IMR-90 (cell line): ENCODE measurements around the gene MYADM. TPM values are rescaled to one million over a fixed set of nuclear protein-coding genes. Genes with fewer than 3 reads are reported as not detected.

Source experiments
- ATAC-seq: fragments of 200-7000 bp; cut with Tn5 transposase; 2 replicates; pipeline ENCODE4 v1.9.1; 2020; ENCODE audit warnings: low read depth, mild to moderate bottlenecking, moderate library complexity
- BruUV-seq: library from RNA; stranded (reverse); fragments of 400-500 nt; replicated peaks from 2 replicates; lab custom pipeline; 2021; lab: Mats Ljungman, UMichigan
- CTCF ChIA-PET: fragments of 300-600 bp; formaldehyde crosslinking; extraction: SDS; loops from one replicate; lab custom pipeline; 2021; ENCODE audit warnings: antibody characterized with exemption; lab: Yijun Ruan, JAX
- POLR2A ChIA-PET: fragments of 300-600 bp; sonication (Branson Sonifier 250); formaldehyde crosslinking; loops from one replicate; lab custom pipeline; 2022; ENCODE audit warnings: antibody characterized with exemption; ENCODE audit not compliant: unreplicated experiment; lab: Charles Lee
- DNase-seq: peaks from one replicate; pipeline ENCODE4 v3.0.0; 2013
- H2AFZ ChIP-seq: replicated peaks from 2 replicates; pipeline ENCODE3; 2013; ENCODE audit warnings: low read length, mild to moderate bottlenecking; ENCODE audit not compliant: poor library complexity
- H2AK5ac ChIP-seq: 2 replicates; pipeline ENCODE4 v1.6.1; 2013; ENCODE audit warnings: low read depth, low read length, inconsistent platforms
- H2AK9ac ChIP-seq: replicated peaks from 2 replicates; pipeline ENCODE3; 2013; ENCODE audit warnings: mild to moderate bottlenecking, low read depth, low read length, moderate library complexity; ENCODE audit not compliant: poor library complexity
- H2BK120ac ChIP-seq: 2 replicates; pipeline ENCODE4 v1.6.1; 2013; ENCODE audit warnings: low read depth, low read length, inconsistent platforms
- H2BK15ac ChIP-seq: 3 replicates; pipeline ENCODE4 v1.6.1; 2013; ENCODE audit warnings: low read depth, low read length, inconsistent platforms
- H2BK20ac ChIP-seq: 2 replicates; pipeline ENCODE4 v1.6.1; 2013; ENCODE audit warnings: low read depth, mild to moderate bottlenecking, inconsistent platforms, low read length, moderate library complexity
- H2BK5ac ChIP-seq: 2 replicates; pipeline ENCODE4 v1.6.1; 2013; ENCODE audit warnings: mild to moderate bottlenecking, low read depth, low read length, inconsistent platforms; ENCODE audit not compliant: poor library complexity, severe bottlenecking
- H3K14ac ChIP-seq: replicated peaks from 2 replicates; pipeline ENCODE4 v1.6.1; 2013; ENCODE audit warnings: low read depth, low read length, inconsistent platforms
- H3K18ac ChIP-seq: 2 replicates; pipeline ENCODE4 v1.6.1; 2013; ENCODE audit warnings: low read depth, low read length, control low read depth
- H3K23ac ChIP-seq: 2 replicates; pipeline ENCODE4 v1.6.1; 2013; ENCODE audit warnings: low read depth, low read length, inconsistent platforms
- H3K27ac ChIP-seq: 2 replicates; pipeline ENCODE4 v1.5.1; 2013; ENCODE audit warnings: mild to moderate bottlenecking, control low read depth, low read length; ENCODE audit not compliant: insufficient read depth
- H3K27me3 ChIP-seq: 2 replicates; pipeline ENCODE4 v1.6.1; 2013; ENCODE audit warnings: low read length; ENCODE audit not compliant: control insufficient read depth, insufficient read depth
- H3K36me3 ChIP-seq: 2 replicates; pipeline ENCODE4 v1.6.1; 2013; ENCODE audit warnings: low read length, mixed read lengths; ENCODE audit not compliant: control insufficient read depth, insufficient read depth
- H3K4ac ChIP-seq: 2 replicates; pipeline ENCODE4 v1.6.1; 2013; ENCODE audit warnings: low read depth, low read length, inconsistent platforms
- H3K4me1 ChIP-seq: 2 replicates; pipeline ENCODE4 v1.6.1; 2013; ENCODE audit warnings: low read length, mixed read lengths; ENCODE audit not compliant: control insufficient read depth, insufficient read depth
- H3K4me2 ChIP-seq: 2 replicates; pipeline ENCODE4 v1.6.1; 2013; ENCODE audit warnings: low read depth, mild to moderate bottlenecking, control low read depth, low read length, moderate library complexity
- H3K4me3 ChIP-seq: 2 replicates; pipeline ENCODE4 v1.5.1; 2013; ENCODE audit warnings: low read depth, mild to moderate bottlenecking, control low read depth, low read length, moderate library complexity; ENCODE audit not compliant: insufficient read depth
- H3K56ac ChIP-seq: 2 replicates; pipeline ENCODE4 v1.6.1; 2013; ENCODE audit warnings: low read length, inconsistent platforms; ENCODE audit not compliant: insufficient read depth; ENCODE audit errors: extremely low read depth
- H3K79me1 ChIP-seq, 2 experiments: 2 replicates each; pipeline ENCODE4 v1.6.1; 2013; ENCODE audit warnings: low read length in 2 of 2, inconsistent platforms in 1 of 2, low read depth in 1 of 2
- H3K9ac ChIP-seq: 2 replicates; pipeline ENCODE4 v1.6.1; 2013; ENCODE audit warnings: low read depth, low read length, control low read depth
- H3K9me1 ChIP-seq: 2 replicates; pipeline ENCODE4 v1.6.1; 2013; ENCODE audit warnings: low read length, inconsistent platforms; ENCODE audit not compliant: insufficient read depth
- H3K9me3 ChIP-seq: 2 replicates; pipeline ENCODE4 v1.6.1; 2013; ENCODE audit warnings: low read length; ENCODE audit not compliant: control insufficient read depth, insufficient read depth
- H4K20me1 ChIP-seq: 2 replicates; pipeline ENCODE4 v1.6.1; 2013; ENCODE audit warnings: low read length, inconsistent platforms; ENCODE audit not compliant: insufficient read depth
- H4K5ac ChIP-seq: 2 replicates; pipeline ENCODE4 v1.6.1; 2013; ENCODE audit warnings: mild to moderate bottlenecking, low read depth, low read length, control low read depth
- H4K8ac ChIP-seq, 2 experiments: 2 replicates each; pipeline ENCODE4 v1.6.1; 2013; ENCODE audit warnings: low read depth in 2 of 2, low read length in 2 of 2, control low read depth in 1 of 2, inconsistent platforms in 1 of 2
- H4K91ac ChIP-seq: 2 replicates; pipeline ENCODE4 v1.6.1; 2013; ENCODE audit warnings: low read depth, low read length, inconsistent platforms; ENCODE audit not compliant: insufficient read depth
- BHLHE40 ChIP-seq: fragments of 150-350 bp; IDR thresholded peaks from 2 replicates; pipeline ENCODE4 v1.6.1; 2016; ENCODE audit warnings: mild to moderate bottlenecking, low read depth, low read length
- MAZ ChIP-seq: IDR thresholded peaks from 2 replicates; pipeline ENCODE4 v1.6.1; 2012; ENCODE audit warnings: low read depth, mild to moderate bottlenecking, low read length, improper control_type of control experiment, moderate library complexity, borderline replicate concordance
- NFE2L2 ChIP-seq: fragments of 150-350 bp; IDR thresholded peaks from 2 replicates; pipeline ENCODE4 v1.6.1; 2016; ENCODE audit warnings: low read depth, mild to moderate bottlenecking, low read length
- POLR2A ChIP-seq: IDR thresholded peaks from 2 replicates; pipeline ENCODE4 v1.6.1; 2012; ENCODE audit warnings: mild to moderate bottlenecking, low read depth, low read length
- WGBS, 2 experiments: methylation state at CpG; one replicate each; pipeline versions ENCODE4 v1.1.5 to v1.1.7; 2013; ENCODE audit warnings: missing lambda C conversion rate in 2 of 2; ENCODE audit not compliant: insufficient read length in 1 of 2; ENCODE audit errors: extremely low coverage in 2 of 2; 5-methylcytosine and 5-hydroxymethylcytosine counted together
- dilution Hi-C: fragments of 300-500 bp; cut with HindIII; formaldehyde crosslinking; loops from one replicate; pipeline ENCODE4 v1.14.3; 2018; ENCODE audit warnings: low sequenced_read_pairs; ENCODE audit not compliant: unreplicated experiment
- in situ Hi-C: fragments of 300-500 bp; cut with MboI; formaldehyde crosslinking; loops from 3 replicates; pipeline ENCODE4 v1.14.3; 2019; ENCODE audit warnings: low sequenced_read_pairs, inconsistent platforms, mixed read lengths
- intact Hi-C: fragments of 100-400 bp; cut with micrococcal nuclease; formaldehyde crosslinking; loops from 2 replicates; pipeline ENCODE4 v1.10.0; 2022
- polyA plus RNA-seq, 3 experiments: library from polyadenylated mRNA; depleted of rRNA; stranded (reverse); fragments of >200 nt; gene quantifications; 2 replicates each; pipeline ENCODE4 v1.2.3, GENCODE V29; 2012; ENCODE audit warnings: low replicate concordance in 1 of 3
- total RNA-seq: library from RNA; depleted of rRNA; stranded (reverse); fragments of >200 nt; gene quantifications from 2 replicates; pipeline ENCODE4 v1.2.3, GENCODE V29; 2012
- TF ChIP-seq, protein P1 (sequence below): fragments of 150-350 bp; IDR thresholded peaks from 2 replicates; pipeline ENCODE4 v1.6.1; 2016; ENCODE audit warnings: low read depth, mild to moderate bottlenecking, low read length, moderate library complexity, borderline replicate concordance

Gene MYADM
- total and polyA plus RNA-seq, 2 of the 4 experiments (the other 2 are of a cell fraction) = 4.8 to 96.1 TPM

DNA sequence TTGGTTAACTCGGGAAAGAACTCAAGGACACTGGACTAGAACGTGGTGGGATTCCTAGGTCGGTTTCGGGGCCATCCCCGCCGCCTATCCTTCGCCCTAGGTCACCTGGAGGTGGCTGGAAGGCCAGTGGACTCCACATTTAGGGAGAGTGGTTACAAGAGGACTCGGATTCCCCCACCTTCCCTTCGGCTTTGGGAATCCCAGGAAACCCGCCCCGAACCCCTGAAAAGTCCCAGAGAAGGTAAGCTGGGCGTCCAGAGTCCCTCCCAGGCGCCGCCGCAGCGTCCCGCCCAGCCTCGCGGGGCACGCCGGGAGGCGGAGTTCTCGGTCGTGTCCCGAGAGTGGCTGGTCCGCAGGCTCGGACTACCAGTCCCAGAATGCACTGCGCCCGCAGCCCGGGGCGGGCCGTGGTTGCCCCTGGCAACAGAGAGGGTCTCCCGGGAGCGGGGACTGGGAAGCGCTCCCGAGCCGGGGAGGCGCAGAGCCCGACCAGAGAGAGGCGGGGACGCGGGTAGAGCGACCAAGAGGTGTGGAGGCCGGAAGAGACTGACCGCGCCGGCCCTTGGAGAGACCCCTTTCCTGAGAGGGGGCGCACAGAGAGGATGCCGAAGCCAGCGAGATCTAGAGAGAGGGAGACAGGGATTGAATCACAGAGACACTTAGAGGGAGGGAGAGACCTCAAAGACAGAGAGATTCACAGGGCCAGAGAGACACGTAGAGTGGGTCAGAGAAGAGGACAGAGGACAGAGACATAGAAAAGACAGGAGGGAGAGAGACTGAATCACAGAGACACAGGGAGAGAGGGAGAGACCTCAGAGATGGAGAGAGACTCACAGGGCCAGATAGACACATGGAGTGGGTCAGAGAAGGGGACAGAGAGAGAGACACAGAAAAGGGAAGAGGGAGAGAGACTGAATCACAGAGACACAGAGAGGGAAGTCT, 11.7 kb downstream of the MYADM start:
- in situ Hi-C loops = loop anchor here (10.0 kb wide), 2 partner anchors 145 to 575 kb away; no protein-coding TSS in a partner anchor
- H3K27ac ChIP-seq = peak overlapping the region; percentile 68
- H3K9ac ChIP-seq = peak overlapping the region; percentile 77

More for the DNA sequence above, 11.7 kb downstream of the MYADM start:
- Histone ChIP-seq H3K4me3 (peak overlapping the region; percentile 80), H3K14ac (peak overlapping the region; percentile 95), H3K18ac (peak overlapping the region; percentile 30), H4K91ac (peak overlapping the region; percentile 63), H2AK5ac (peak overlapping the region; percentile 62; the same call in 1 of the 2 replicates), H2AFZ (peak overlapping the region; percentile 99), H3K27me3 (peaks cover 34% of the 10 kb centered on the region), H4K5ac (peak overlapping the region; percentile 81), H3K9me1 (peaks cover 4% of the 10 kb centered on the region), H3K4ac (peak overlapping the region; percentile 87), H2BK120ac (peak overlapping the region; percentile 59; the same call in 1 of the 2 replicates), H3K79me1 (peaks cover 8 to 19% of the 10 kb centered on the region in 2 experiments), H3K56ac (peak overlapping the region; percentile 45), H3K9me3 (no peaks in the 10 kb centered on the region), H2BK15ac (peak overlapping the region; percentile 59; the same call in 1 of the 3 replicates), H3K23ac (peak overlapping the region; percentile 70), H2BK20ac (no peak overlapping the region), H2AK9ac (peak overlapping the region; percentile 46), H4K20me1 (peaks cover 25% of the 10 kb centered on the region), H3K4me2 (peak overlapping the region; percentile 98), H4K8ac (peak overlapping the region; percentile 95 to 99), H3K4me1 (peaks cover 5% of the 10 kb centered on the region), H2BK5ac (no peak overlapping the region), H3K36me3 (peaks cover 17% of the 10 kb centered on the region)
- POLR2A ChIA-PET = no interaction called here
- CTCF ChIA-PET = no interaction called here
- dilution Hi-C loops = no loop called here
- ATAC-seq (peak; percentile 98), DNase-seq (peak; percentile 83)
- 1% methylated on average over 24 of the region's 51 CpGs; no CpG with 5 or more reads in 1 of the 2 experiments for WGBS, 2 experiments
- BruUV-seq = no TSS peak
- TF ChIP-seq BHLHE40 (no peak), POLR2A (peak; percentile 76), MAZ (peak; percentile 82), NFE2L2 (no peak)
- TF ChIP-seq, protein P1, sequence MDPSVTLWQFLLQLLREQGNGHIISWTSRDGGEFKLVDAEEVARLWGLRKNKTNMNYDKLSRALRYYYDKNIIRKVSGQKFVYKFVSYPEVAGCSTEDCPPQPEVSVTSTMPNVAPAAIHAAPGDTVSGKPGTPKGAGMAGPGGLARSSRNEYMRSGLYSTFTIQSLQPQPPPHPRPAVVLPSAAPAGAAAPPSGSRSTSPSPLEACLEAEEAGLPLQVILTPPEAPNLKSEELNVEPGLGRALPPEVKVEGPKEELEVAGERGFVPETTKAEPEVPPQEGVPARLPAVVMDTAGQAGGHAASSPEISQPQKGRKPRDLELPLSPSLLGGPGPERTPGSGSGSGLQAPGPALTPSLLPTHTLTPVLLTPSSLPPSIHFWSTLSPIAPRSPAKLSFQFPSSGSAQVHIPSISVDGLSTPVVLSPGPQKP = no peak
- intact Hi-C loops = no loop called here
